GM10248 (cell line): ENCODE measurements around the gene COX17.

Experiments used
- CTCF ChIA-PET: fragments of 300-600 bp; sonication (Branson Sonifier 250); formaldehyde crosslinking; extraction: SDS; loops from one replicate; lab custom pipeline; 2021; ENCODE audit warnings: antibody characterized with exemption; lab: Yijun Ruan, JAX
- POLR2A ChIA-PET: fragments of 350-650 bp; sonication (Branson Sonifier 250); formaldehyde crosslinking; extraction: SDS; loops from one replicate; lab custom pipeline; 2020; ENCODE audit warnings: antibody characterized with exemption; lab: Yijun Ruan, JAX
- DNase-seq: peaks from one replicate; pipeline ENCODE4 v3.0.0; 2012; ENCODE audit errors: extremely low spot score
- CTCF ChIP-seq: IDR thresholded peaks from 2 replicates; pipeline ENCODE4 v1.5.1; 2012; ENCODE audit warnings: mild to moderate bottlenecking, low read depth; ENCODE audit errors: extremely low read depth, missing control alignments, control extremely low read depth

COX17 gene

DNA sequence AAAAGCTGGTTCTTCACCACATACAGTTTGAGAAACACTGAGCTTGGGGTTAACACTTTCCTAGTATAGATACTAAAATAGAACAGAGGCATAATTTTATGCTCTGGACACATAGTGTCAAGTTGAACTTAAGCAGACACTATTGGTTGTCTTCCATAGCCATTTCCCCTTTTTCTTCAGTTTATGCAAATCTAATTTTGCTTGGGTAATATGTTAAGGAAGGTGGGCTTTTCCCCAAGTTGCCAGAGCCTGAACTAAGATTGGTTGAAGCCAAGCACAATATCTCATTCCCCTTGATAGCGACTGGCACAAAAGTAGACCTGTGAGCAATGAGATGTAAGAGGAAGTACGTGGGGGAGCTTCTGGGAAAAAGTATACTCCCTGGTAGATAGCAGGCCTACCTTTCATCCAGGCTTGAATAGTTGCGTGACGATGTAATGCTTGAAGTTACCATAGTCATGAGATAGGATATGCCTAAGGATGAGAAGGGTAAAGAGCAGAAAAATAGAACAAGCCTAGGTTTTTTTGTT is 12.3 kb downstream of the COX17 start:
- DNase-seq, result no peak
- TF ChIP-seq CTCF, result no peak
- POLR2A ChIA-PET, result interaction anchor here (0.6 to 1.1 kb wide), 2 partner anchors 65 to 150 kb away, joined by 4 to 7 read pairs; no protein-coding TSS in a partner anchor
- CTCF ChIA-PET, result interaction anchor here (1.1 to 4.9 kb wide), 7 partner anchors 8 to 65 kb away, joined by 3 to 32 read pairs (median 7); no protein-coding TSS in a partner anchor

DNA sequence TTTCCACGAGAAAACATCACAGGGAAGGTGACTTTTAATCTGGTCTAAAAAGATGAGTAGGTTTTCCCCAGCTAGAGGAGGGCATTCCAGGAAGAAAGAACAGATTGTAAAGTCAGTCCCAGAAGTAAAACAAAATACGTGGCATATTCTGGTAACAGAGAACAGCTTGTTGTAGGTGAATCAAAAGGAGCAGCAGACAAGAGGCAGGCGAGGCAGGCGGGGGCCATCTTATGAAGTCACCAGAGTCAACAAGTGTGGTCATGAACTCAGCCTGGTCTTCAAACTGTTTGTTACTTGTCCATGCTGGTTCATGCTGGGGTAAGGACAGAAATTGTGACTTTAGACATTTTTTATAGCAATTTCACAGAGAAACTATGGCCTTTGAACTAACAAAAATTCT is 12.8 kb downstream of the COX17 start:
- CTCF ChIA-PET, result interaction anchor here (1.0 to 4.9 kb wide), 9 partner anchors 9 to 64 kb away, joined by 3 to 32 read pairs (median 7); no protein-coding TSS in a partner anchor
- POLR2A ChIA-PET, result interaction anchor here (0.6 to 1.1 kb wide), 2 partner anchors 64 to 150 kb away, joined by 4 to 7 read pairs; no protein-coding TSS in a partner anchor
- TF ChIP-seq CTCF, result no peak
- no peak for DNase-seq

DNA sequence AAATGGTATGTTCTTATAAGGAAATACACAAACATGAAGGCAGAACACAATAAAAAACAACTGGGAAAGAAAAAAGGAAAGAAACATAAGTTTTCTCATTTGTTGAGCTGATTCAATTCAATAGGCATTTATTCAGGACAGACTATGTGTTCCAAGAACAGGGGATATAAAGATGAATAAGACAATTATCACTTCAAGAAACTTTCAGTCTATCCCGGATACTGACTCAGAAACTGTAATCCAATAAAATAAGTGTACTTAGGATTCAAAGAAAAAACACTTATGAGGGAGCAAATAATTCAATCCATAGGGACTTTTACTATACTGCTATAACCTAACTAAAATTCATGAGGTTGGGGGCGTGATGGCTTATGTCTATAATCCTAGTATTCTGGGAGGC is 13.3 kb downstream of the COX17 start:
- POLR2A ChIA-PET, result interaction anchor here (0.8 kb wide), 1 partner anchor 10 kb away, joined by 4 read pairs; no protein-coding TSS in a partner anchor
- no peak for DNase-seq
- CTCF ChIA-PET, result interaction anchor here (1.0 to 4.9 kb wide), 8 partner anchors 10 to 64 kb away, joined by 3 to 32 read pairs (median 7); no protein-coding TSS in a partner anchor
- TF ChIP-seq CTCF, result no peak

DNA sequence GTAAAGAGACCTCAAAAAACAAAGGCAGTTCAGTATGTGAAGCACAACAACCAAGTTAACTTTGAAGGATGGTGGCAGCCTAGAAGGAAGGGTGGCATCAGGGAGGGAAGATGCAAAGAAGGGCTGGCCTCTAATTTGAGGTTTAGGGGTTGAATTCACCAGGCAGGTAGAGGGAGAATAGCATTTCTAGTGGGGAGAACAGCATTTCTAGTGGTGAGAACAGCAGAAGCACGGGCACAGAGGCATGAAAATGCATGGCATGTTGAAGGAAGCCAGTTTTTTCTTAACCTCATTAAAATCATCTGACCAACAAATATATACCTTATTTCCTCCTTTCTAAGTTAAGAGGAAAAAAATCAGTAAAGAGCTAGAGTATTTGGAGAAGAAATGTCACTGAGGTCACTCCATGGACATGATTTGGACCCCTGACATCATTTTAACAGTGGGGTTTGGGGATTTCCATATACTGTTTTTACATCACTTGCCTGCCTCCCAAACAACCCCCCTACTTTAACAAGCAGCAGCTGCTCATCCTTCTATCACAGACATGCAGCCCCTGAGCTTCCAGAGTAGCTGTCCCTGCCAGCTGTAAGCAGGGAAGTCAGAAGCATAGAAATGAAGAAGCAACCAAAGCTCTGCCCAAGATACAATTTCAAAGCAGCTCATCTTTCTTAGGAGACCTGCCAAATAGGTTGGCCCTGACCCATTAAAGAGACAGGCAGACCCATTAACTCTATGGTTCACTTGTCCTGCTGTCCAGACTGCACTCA is 14.4 kb downstream of the COX17 start:
- POLR2A ChIA-PET, result interaction anchor here (0.5 to 0.8 kb wide), 2 partner anchors 9 to 270 kb away, joined by 4 to 5 read pairs; no protein-coding TSS in a partner anchor
- no peak for TF ChIP-seq CTCF
- DNase-seq, result no peak
- CTCF ChIA-PET, result interaction anchor here (0.7 to 4.9 kb wide), 12 partner anchors 10 to 97 kb away, joined by 3 to 32 read pairs (median 4); no protein-coding TSS in a partner anchor

GRCh38 chr3:119660474-119661440 is 16.4 kb downstream of the COX17 start, which contains the start of gene POPDC2:
Gene POPDC2, minus strand, starts transcription at chr3:119660589. Its CDS starts 166 bp downstream, at chr3:119660423.
- POLR2A ChIA-PET, result no interaction called here
- no peak for DNase-seq
- TF ChIP-seq CTCF, result no peak
- CTCF ChIA-PET, result interaction anchor here (0.8 to 3.5 kb wide), 8 partner anchors 8 to 59 kb away, joined by 3 to 21 read pairs (median 4); no protein-coding TSS in a partner anchor
